Fibroblast of skin of back (primary cell): ENCODE measurements around the gene COL4A3.
"Not testable (repeated sequence)": the region's sequence is repeated elsewhere in the genome, so short reads cannot be mapped to it uniquely, and the experiment has no call there.

Experiments used
- DNase-seq: peaks from one replicate; pipeline ENCODE4 v3.0.0-alpha.2; 2013

The COL4A3 gene

DNA sequence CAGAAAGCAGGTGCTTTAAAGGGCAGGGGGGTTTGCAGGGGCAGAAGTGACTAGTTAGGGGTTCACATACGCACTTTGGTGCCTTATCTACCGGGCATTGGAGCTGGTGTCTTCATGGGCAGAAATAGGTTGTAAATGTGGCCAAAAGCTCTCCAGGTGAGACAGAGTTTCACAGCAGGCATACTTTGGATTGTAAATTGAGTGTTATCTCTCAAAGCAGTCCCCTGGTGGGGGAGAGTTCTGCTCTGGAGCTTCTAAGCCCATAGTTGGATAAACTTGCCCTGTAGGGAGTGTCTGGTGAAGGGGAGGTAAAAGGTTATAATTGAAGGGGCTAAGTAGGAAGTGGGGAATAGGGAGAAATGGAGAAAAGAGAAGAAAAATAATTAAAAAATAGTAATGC, 43.1 kb downstream of the COL4A3 start:
- no peak for DNase-seq

DNA sequence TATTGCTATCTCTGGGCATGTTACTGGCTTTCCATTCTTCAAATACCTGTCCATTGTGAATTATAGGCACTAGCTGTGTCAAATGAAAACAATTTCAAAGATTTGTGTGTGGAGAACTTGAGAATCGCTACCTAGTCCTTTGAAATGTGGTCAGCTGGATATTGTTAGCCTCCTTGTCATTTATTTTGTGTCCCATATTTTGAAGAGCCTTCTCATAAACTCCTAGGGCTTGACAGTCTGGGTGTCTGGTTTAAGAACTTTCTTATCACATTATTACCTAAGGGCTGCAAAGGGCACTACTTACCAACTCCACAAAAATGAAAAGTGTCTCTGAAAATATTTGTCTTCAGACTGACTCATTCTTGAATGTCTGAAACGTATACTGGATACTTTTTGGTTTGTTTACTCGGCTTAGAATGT, 50.2 kb downstream of the COL4A3 start:
- peak; percentile 17 for DNase-seq

GRCh38 chr2:227219312-227220105, 55.1 kb downstream of the COL4A3 start:
- no peak for DNase-seq

- DNase-seq = no peak
Observed at GRCh38 chr2:227221120-227221519, 56.7 kb downstream of the COL4A3 start.

- no peak for DNase-seq
Observed at GRCh38 chr2:227222292-227222691, 57.9 kb downstream of the COL4A3 start.

- not testable (repeated sequence) for DNase-seq
Observed at GRCh38 chr2:227225641-227226040, 61.2 kb downstream of the COL4A3 start.

GRCh38 chr2:227228061-227228667, 63.7 kb downstream of the COL4A3 start:
- peak; percentile 19 for DNase-seq

DNA sequence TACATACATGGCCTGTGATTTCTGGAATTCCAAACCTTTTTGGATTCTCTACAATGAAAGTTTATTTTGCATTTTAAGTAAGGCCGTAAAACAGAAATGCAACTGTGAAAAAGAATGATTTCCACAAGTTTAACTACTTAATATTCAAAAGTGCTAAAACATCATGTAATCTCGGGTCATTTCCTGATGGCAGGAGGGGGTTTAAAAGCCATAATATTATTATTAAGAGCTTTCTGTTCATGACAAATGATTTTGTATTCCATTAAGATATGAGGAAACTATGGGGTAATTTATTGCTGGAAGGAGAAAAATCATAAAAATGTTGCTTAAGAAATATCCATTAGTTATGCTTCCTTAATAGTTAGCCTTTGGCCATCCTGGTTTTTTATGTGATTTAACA, 65.7 kb downstream of the COL4A3 start:
- no peak for DNase-seq

DNA sequence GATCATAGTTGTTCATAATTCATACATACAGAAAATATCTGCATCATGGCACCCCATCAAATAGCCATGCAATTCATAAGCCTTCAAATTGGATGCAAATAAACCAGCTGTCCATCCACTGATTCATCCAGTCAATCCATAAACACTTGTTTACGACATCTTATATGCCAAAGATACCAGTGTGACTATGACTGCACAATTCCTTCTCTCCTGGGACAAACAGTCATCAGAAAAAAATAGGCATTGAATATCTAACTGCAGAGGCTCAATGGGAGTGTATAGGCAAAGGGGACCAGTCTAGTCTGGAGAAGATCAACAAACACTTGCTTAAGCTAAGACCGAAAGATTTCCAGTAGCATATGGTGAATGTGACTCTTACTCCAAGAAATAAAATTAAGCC, 70.0 kb downstream of the COL4A3 start:
- DNase-seq = no peak

- DNase-seq = no peak
Observed at GRCh38 chr2:227237786-227238185, 73.4 kb downstream of the COL4A3 start.

GRCh38 chr2:227238238-227239237, 74.1 kb downstream of the COL4A3 start:
- peak; percentile 56 for DNase-seq

GRCh38 chr2:227241005-227241404, 76.6 kb downstream of the COL4A3 start:
- no peak for DNase-seq

- DNase-seq = no peak
Observed at GRCh38 chr2:227248876-227249275, 84.5 kb downstream of the COL4A3 start.

DNA sequence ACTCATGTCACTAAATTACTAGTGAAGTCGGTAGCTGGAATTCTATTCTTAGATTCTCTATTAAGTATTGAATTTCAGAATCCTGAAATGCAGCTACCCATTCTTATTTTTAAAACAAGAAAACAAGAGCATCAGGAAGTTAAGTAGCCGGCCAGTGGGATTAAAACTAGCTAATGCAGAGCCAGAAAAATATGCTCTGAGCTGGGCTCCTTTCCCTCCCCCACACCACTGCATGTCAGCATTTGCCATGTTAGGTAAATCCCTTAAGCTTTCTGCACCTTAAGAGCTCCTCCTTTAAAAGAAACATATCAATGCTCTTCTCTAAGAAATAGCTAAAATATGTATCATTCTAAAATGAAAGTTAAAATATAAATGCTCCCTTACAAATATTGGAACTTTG, 88.4 kb downstream of the COL4A3 start:
- DNase-seq = no peak

- no peak for DNase-seq
Observed at GRCh38 chr2:227256605-227257004, 92.2 kb downstream of the COL4A3 start.

- no peak for DNase-seq
Observed at GRCh38 chr2:227257820-227258219, 93.4 kb downstream of the COL4A3 start.

GRCh38 chr2:227260041-227260440, 95.6 kb downstream of the COL4A3 start:
- DNase-seq = no peak

DNA sequence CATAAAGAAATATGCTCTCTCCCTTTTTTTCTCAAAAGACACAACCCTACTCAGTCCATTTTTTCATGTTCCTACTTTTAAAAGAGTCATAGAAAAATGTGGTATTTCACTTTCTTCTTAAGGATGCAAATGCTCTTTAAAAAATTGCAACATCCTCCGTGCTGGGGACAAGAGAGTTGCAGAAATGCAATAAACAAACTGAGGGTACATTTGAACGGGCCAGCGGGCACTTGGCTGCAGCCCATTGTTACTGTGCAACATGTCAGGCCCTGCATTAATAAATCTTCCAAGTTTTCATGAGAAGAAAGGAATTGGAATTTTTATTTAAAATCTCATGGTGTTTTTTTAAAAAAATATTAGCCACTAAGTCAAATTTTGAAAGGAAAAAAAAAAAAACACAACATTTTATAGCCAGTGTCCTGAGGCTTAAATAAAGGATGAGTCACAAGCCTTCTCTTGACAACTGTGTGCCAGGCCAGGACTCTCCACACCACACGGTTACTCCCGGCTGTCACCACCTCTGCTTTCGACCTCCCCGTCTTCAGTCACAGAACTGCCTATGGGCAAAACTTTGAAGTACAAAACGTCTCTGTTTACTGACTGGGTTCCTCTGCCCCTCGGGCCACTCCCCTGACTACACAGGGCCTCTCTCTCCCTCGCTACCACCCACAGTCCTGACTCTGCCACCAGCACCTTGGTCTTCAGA, 103.1 kb downstream of the COL4A3 start:
- no peak for DNase-seq

DNA sequence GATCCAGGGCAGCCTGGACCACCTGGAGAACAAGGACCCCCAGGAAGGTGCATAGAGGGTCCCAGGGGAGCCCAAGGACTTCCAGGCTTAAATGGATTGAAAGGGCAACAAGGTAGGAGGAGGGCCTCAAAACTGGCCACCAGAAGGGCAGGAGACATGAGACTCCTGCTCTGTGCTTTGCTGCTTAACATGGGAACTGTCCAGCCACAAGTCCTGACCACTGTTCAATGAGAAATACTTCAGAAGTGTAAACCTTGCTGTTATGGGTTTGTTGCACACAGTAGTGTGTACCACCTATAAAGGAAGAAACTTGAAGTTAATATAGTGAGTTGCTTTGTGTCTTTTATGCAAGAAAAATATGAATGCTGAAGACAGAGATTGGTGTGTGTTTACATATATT, 116.5 kb downstream of the COL4A3 start:
- DNase-seq = peak; percentile 6

- no peak for DNase-seq
Observed at GRCh38 chr2:227285741-227286236, 121.4 kb downstream of the COL4A3 start.

GRCh38 chr2:227287771-227288170, 123.3 kb downstream of the COL4A3 start:
- DNase-seq = no peak

DNA sequence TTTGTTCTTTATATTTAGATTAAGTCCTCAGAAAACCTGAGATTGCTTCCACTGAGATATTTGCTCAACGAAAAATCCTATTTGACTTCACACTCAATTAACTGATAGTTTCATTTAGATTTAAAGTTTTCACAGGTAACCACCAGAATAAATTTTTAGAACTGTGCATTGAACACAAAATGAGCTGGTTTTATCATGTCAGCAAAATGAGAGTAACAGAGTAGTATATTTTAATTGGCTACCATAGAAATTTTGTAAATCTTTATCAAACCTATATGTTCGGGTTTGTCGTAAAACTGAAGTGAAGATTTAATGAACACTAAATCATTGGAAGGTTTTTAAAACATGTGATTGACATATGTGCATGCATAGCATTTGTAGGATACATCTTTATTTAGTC, 127.9 kb downstream of the COL4A3 start:
- DNase-seq = no peak
